Epithelial cell of proximal tubule (primary cell): ENCODE measurements around the gene LIME1. TPM values are rescaled to one million over a fixed set of nuclear protein-coding genes. Genes with fewer than 3 reads are reported as not detected.

Experiments
- DNase-seq: peaks from one replicate; pipeline ENCODE4 v3.0.0-alpha.2; 2011; ENCODE audit warnings: low read depth
- H3K4me3 ChIP-seq: 2 replicates; pipeline ENCODE4 v1.5.1; 2011; ENCODE audit warnings: low read depth, mild to moderate bottlenecking, low read length
- CTCF ChIP-seq: conservative IDR thresholded peaks from 2 replicates; pipeline ENCODE4 v1.5.1; 2012; ENCODE audit warnings: low read depth, mild to moderate bottlenecking, low read length
- total RNA-seq: library from RNA; depleted of rRNA; stranded (reverse); fragments of >200 nt; gene quantifications from 2 replicates; pipeline ENCODE4 v1.2.3, GENCODE V29; 2015

Gene LIME1
- total RNA-seq, 1 donor from 2014 or later: 19.1 TPM

DNA sequence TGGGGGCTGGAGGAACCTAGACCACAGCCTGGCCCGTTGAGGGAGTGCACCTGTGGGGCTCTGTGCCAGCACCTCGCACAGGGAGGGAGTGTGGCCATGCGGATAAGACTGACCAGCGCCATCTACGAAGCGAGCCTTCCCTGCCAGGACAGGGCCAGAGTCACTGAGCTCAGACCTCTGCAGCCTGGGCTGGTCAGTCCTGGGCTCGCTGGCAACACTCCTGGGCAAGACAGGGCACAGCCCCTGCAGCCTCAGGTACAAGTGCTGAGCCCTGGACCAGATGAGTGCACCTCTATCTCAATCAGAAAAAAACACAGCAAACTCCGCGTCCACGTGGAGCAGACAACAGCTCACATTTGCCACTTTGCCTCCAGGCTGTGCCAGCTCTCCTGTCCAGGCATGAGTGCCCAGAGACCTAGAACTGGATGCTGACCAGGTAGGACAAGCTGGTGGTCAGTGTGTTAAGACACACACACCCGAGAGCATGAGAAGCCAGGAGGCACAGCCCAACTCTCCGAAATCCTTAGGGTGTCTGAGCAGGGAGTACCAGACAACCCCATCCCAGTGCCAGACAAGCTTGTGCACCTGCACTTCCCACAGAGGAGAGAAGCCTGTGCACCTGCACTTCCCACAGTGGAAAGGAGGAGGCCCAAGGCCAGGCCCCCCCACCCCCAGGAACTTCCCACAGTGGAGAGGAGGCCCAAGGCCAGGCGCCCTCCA, 33.6 kb upstream of the LIME1 start:
- H3K4me3 ChIP-seq: no peak overlapping the region
- no peak for TF ChIP-seq CTCF
- DNase-seq: no peak

DNA sequence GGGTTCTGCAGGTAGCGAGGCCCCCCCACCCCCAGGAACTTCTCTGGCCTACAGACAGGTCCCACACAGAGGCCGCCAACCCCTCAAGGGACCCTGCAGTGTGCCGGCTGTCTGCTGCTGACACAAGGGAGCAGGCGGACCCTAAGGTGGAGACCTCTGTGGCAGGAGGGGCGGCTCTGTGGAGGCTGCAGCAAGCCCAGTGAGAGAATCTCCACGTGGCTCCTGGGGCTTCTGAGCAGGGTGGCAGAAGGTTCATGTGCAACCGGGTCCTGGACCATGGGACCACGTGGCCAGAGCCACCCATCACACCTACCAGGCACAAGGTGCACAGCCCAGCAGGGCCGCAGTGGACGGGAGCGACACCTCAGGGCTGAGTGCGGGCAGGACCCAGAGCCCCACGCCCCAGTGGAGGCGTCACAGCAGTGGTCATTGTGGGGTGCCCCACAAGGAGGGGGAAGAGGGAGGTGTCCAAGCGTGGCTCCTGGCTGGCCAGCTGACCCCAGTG, 32.9 kb upstream of the LIME1 start:
- DNase-seq: no peak
- H3K4me3 ChIP-seq: no peak overlapping the region
- no peak for TF ChIP-seq CTCF

DNA sequence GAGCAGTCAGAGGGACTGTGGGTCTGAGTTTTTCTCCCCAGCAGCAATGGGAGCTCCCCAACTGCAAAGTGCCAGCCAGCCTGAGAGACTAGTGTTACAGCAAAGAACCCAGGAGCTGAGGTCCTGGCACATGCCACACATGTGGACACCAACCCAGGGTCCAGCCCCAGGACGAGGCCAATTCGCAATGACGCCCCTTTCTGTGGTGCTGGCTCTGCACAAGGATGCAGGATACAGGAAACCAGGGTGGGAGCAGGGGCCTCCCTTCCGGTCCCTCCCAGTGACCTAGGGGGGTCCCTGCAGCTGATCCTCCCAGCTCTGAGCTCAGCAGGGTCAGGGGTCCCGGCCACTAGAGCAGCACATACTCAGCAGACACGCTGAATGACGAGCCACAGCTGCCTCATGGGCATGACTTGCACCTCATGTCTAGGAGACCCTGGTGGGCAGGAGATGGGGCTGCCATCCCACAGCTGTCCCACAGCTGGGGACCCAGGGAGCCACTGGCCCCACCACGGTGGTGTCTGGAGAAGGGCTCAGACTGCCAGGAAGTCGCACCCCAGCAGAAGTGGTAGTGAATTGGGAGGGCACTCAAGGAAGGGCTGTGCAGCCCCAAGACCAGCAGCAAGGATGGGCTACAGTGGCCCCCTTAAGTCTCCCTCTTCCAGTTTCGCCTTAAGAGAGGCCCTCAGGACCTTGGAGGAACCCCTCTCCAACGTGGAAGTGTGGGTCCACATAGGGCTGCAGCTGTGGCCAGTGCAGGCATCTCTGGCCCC, 32.3 kb upstream of the LIME1 start:
- H3K4me3 ChIP-seq: no peak overlapping the region
- no peak for DNase-seq
- no peak for TF ChIP-seq CTCF

DNA sequence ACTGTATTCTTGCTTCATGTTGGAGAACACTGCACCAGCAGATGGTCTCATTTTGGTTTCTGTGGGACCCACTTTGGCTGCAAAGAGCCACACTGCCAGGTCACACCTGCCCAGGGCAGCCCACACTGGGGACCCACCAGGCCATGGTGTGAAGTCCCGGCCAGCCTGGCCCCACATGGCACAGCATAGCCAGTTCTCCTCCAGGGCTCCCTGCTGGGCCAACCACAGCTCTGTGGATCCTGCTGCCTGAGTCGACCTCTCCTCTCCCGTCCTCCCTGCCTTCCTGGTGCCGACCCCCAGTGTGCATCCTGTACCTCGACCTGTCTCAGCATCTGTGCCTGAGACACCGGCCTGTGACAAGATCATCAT, 31.7 kb upstream of the LIME1 start:
- DNase-seq: no peak
- TF ChIP-seq CTCF: no peak
- H3K4me3 ChIP-seq: no peak overlapping the region

GRCh38 chr20:63705232-63706026, 31.0 kb upstream of the LIME1 start:
- H3K4me3 ChIP-seq: no peak overlapping the region
- DNase-seq: no peak
- no peak for TF ChIP-seq CTCF

- no peak for TF ChIP-seq CTCF
- H3K4me3 ChIP-seq: peak overlapping the region; percentile 90
- no peak for DNase-seq
Observed at GRCh38 chr20:63706027-63706695, 30.3 kb upstream of the LIME1 start.
